Measurements from ENCODE around the gene GSC2.

GRCh38 chr22:19194766-19195536 lies 44.9 kb upstream of the GSC2 start:
- TF ChIP-seq CTCF (IDR thresholded peaks at IDR 0.05; ENCODE audit: insufficient read depth, low read length), result no peak
- no peak for TF ChIP-seq REST (IDR thresholded peaks at IDR 0.05; ENCODE audit: insufficient replicate concordance, low read depth)
- no peak for TF ChIP-seq GABPA (IDR thresholded peaks at IDR 0.05; ENCODE audit: low read depth)
- no peak for TF ChIP-seq POLR2AphosphoS5 (IDR thresholded peaks at IDR 0.05; ENCODE audit: low read depth)
- TF ChIP-seq SPI1 (IDR thresholded peaks at IDR 0.05; ENCODE audit: borderline replicate concordance, low read depth), result no peak

Measured in HL-60 (cell line).